GM21717 (cell line): ENCODE data around the gene SBNO2.

Experiments
- ATAC-seq: cut with Tn5 transposase; IDR thresholded peaks from one replicate; pipeline ENCODE4 v1.9.1; 2021; ENCODE audit warnings: mild to moderate bottlenecking, moderate library complexity; ENCODE audit not compliant: unreplicated experiment

SBNO2 gene

GRCh38 chr19:1169921-1170885 is 3.9 kb downstream of the SBNO2 start:
- no peak for ATAC-seq

- no peak for ATAC-seq
These were observed 4.7 kb downstream of the SBNO2 start for GRCh38 chr19:1169411-1169791.

- no peak for ATAC-seq
These were observed 5.3 kb downstream of the SBNO2 start for GRCh38 chr19:1168572-1169410.

- ATAC-seq = no peak
These were observed 6.1 kb downstream of the SBNO2 start for GRCh38 chr19:1167687-1168571.

GRCh38 chr19:1166872-1167573 is 7.0 kb downstream of the SBNO2 start:
- ATAC-seq = no peak

GRCh38 chr19:1164684-1165531 is 9.2 kb downstream of the SBNO2 start:
- ATAC-seq = no peak

- no peak for ATAC-seq
These were observed 10.0 kb downstream of the SBNO2 start for GRCh38 chr19:1163934-1164683.

- no peak for ATAC-seq
These were observed 10.7 kb downstream of the SBNO2 start for GRCh38 chr19:1163283-1163933.

GRCh38 chr19:1162404-1163282 is 11.4 kb downstream of the SBNO2 start:
- no peak for ATAC-seq

- no peak for ATAC-seq
These were observed 12.4 kb downstream of the SBNO2 start for GRCh38 chr19:1161716-1162115.

GRCh38 chr19:1159864-1160595 is 14.0 kb downstream of the SBNO2 start:
- no peak for ATAC-seq

- no peak for ATAC-seq
These were observed 15.1 kb downstream of the SBNO2 start for GRCh38 chr19:1158885-1159448.

GRCh38 chr19:1157931-1158884 is 15.9 kb downstream of the SBNO2 start:
- ATAC-seq = no peak

- ATAC-seq = no peak
These were observed 17.0 kb downstream of the SBNO2 start for GRCh38 chr19:1156830-1157615.
